K562 (cell line): ENCODE data around the gene CACYBP.

Experiments
- MTA3 ChIP-seq: fragments of 450-650 bp; formaldehyde crosslinking; IDR thresholded peaks from 2 replicates; pipeline ENCODE4 v1.6.1; 2017; ENCODE audit warnings: mild to moderate bottlenecking, borderline replicate concordance
- TF ChIP-seq, protein P1 (sequence below), 3 experiments: IDR thresholded peaks in 2 of 3; conservative IDR thresholded peaks in 1 of 3; 2 replicates each; pipeline ENCODE4 v1.5.1; 2011 to 2012; ENCODE audit warnings: low read length in 3 of 3, mild to moderate bottlenecking in 3 of 3, control low read depth in 2 of 3, improper control_type of control experiment in 1 of 3, inconsistent platforms in 1 of 3, low read depth in 1 of 3, mixed read lengths in 1 of 3, moderate library complexity in 1 of 3; ENCODE audit not compliant: insufficient read depth in 2 of 3

DNA sequence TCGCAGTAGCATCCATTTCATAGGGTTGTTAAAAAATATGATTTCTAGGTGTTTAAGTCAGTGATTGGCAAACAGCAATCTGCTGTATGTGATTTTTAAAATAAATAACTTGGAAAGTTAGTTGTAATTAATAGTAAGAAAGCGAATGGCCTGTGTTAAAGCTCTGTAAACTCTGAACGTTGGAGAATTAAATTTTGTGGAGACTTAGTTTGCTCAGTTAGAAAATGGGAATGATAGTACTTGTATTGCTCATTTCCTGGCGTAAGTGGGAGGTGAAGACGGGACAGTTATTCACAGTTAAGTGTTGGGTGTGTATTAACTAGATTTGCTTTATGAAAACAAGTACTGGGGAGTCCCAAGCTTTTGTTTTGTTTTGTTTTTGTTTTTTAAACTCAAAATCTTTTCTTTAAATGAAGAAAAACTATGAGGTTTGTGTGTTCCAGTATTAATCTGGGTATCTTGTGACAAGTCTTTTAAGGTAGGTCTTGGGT, 995 bp downstream of the CACYBP start:
- no peak for TF ChIP-seq MTA3
- TF ChIP-seq, protein P1, sequence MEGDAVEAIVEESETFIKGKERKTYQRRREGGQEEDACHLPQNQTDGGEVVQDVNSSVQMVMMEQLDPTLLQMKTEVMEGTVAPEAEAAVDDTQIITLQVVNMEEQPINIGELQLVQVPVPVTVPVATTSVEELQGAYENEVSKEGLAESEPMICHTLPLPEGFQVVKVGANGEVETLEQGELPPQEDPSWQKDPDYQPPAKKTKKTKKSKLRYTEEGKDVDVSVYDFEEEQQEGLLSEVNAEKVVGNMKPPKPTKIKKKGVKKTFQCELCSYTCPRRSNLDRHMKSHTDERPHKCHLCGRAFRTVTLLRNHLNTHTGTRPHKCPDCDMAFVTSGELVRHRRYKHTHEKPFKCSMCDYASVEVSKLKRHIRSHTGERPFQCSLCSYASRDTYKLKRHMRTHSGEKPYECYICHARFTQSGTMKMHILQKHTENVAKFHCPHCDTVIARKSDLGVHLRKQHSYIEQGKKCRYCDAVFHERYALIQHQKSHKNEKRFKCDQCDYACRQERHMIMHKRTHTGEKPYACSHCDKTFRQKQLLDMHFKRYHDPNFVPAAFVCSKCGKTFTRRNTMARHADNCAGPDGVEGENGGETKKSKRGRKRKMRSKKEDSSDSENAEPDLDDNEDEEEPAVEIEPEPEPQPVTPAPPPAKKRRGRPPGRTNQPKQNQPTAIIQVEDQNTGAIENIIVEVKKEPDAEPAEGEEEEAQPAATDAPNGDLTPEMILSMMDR (IDR thresholded peaks at IDR 0.05 in 2 of 3, conservative IDR thresholded peaks at IDR 0.05 in 1 of 3; ENCODE audit: insufficient read depth in 2 of 3, low read depth in 1 of 3, low read length in 3 of 3) = no peak
